AG04450 (cell line): Measurements from ENCODE around the gene DCAF6. TPM values are rescaled to one million over a fixed set of nuclear protein-coding genes. Genes with fewer than 3 reads are reported as not detected.
A peak's percentile ranks its signal among the peaks of the same experiment; 100 is the strongest.

ENCODE experiments used
- CTCF ChIA-PET: fragments of 300-600, 350-600 bp; formaldehyde crosslinking; extraction: SDS; loops from one replicate; lab custom pipeline; 2022; ENCODE audit warnings: antibody characterized with exemption, inconsistent platforms; lab: Charles Lee
- POLR2A ChIA-PET: fragments of 350-600 bp; formaldehyde crosslinking; extraction: SDS; loops from one replicate; lab custom pipeline; 2021; ENCODE audit warnings: antibody characterized with exemption, inconsistent platforms; lab: Yijun Ruan, JAX
- DNase-seq: peaks from one replicate; pipeline ENCODE4 v3.0.0-alpha.2; 2011; ENCODE audit warnings: low read depth, low spot score
- H3K27ac ChIP-seq: one replicate; pipeline ENCODE4 v1.5.1; 2012; ENCODE audit warnings: low read depth, low read length, control low read depth
- H3K27me3 ChIP-seq: one replicate; pipeline ENCODE4 v1.6.0; 2012; ENCODE audit warnings: low read length; ENCODE audit not compliant: control insufficient read depth, insufficient read depth
- H3K4me3 ChIP-seq: 2 replicates; pipeline ENCODE4 v1.5.1; 2011; ENCODE audit warnings: mild to moderate bottlenecking, low read depth, low read length, control low read depth
- H3K9me3 ChIP-seq: 2 replicates; pipeline ENCODE4 v1.5.1; 2012; ENCODE audit warnings: low read length; ENCODE audit not compliant: control insufficient read depth, insufficient read depth
- polyA plus RNA-seq: library from polyadenylated mRNA; depleted of rRNA; stranded (reverse); fragments of >200 nt; gene quantifications from 2 replicates; pipeline ENCODE4 v1.2.3, GENCODE V29; 2011
- TF ChIP-seq, protein P1 (sequence below): IDR thresholded peaks from 2 replicates; pipeline ENCODE4 v1.5.1; 2011; ENCODE audit warnings: low read depth, low read length, control low read depth, inconsistent platforms

The DCAF6 gene
- polyA plus RNA-seq, 1 experiment = 137 TPM

DNA sequence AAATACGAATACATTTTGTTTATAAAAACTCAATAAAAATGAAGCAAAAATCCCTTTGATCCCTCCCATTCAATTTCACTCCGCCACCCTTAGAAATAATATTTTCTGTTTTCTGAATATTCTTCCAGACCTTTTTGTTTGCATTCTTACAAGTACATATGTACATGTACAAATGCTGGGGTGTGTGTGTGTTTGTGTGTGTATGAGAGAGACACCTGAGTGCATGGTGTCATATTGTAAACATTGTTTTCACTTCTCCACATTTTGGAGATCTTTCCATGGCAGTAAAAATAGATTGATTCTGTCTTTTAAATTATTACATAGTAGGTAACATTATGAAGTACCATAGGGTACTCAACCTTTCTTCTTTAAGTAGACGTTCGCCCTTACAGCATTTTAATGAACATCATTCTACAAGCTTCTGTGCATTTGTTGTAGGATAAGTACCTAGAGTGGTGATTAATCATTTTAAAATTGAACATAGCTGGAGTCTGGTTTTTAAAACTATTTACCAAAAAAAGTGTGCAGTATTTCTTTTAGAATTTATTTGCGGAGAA lies 1.7 kb downstream of the DCAF6 start:
- ChIA-PET POLR2A (interaction anchor here (0.6 to 3.2 kb wide), 2 partner anchors 10 to 141 kb away, joined by 5 to 31 read pairs; no protein-coding TSS in a partner anchor), CTCF (interaction anchor here (1.0 to 2.3 kb wide), 3 partner anchors 33 to 223 kb away, joined by 3 to 6 read pairs (median 3); no protein-coding TSS in a partner anchor)
- Histone ChIP-seq H3K4me3 (peak overlapping the region; percentile 93), H3K27ac (no peak overlapping the region), H3K9me3 (no peaks in the 10 kb centered on the region; the same call in 1 of the 2 replicates), H3K27me3 (no peaks in the 10 kb centered on the region)
- DNase-seq = no peak
- TF ChIP-seq, protein P1, sequence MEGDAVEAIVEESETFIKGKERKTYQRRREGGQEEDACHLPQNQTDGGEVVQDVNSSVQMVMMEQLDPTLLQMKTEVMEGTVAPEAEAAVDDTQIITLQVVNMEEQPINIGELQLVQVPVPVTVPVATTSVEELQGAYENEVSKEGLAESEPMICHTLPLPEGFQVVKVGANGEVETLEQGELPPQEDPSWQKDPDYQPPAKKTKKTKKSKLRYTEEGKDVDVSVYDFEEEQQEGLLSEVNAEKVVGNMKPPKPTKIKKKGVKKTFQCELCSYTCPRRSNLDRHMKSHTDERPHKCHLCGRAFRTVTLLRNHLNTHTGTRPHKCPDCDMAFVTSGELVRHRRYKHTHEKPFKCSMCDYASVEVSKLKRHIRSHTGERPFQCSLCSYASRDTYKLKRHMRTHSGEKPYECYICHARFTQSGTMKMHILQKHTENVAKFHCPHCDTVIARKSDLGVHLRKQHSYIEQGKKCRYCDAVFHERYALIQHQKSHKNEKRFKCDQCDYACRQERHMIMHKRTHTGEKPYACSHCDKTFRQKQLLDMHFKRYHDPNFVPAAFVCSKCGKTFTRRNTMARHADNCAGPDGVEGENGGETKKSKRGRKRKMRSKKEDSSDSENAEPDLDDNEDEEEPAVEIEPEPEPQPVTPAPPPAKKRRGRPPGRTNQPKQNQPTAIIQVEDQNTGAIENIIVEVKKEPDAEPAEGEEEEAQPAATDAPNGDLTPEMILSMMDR = no peak

DNA sequence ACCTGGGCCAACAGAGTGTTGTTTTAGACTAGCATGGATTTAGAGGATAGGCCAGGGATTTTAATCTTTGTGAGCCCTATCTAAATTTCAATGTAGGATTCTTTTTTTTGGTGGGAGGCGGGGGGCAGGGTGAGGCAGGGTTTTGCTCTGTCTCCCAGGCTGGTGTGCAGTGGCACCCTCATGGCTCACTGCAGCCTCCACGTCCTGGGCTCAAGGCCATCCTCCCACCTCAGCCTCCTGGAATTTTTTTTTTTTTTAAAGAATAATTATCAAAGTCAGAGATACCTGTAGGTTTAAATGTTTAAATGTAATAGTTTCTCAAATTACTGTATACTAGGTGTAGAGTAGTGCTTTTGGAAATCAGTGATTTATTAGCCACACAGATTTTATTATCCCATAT lies 3.8 kb downstream of the DCAF6 start:
- no peaks in the 10 kb centered on the region for H3K27me3 ChIP-seq
- TF ChIP-seq, protein P1 = no peak
- POLR2A ChIA-PET = no interaction called here
- DNase-seq = no peak
- CTCF ChIA-PET = interaction anchor here (2.3 kb wide), 1 partner anchor 142 kb away, joined by 6 read pairs; no protein-coding TSS in a partner anchor
- no peak overlapping the region for H3K4me3 ChIP-seq
- H3K27ac ChIP-seq = no peak overlapping the region
- H3K9me3 ChIP-seq = peaks cover 3% of the 10 kb centered on the region; the same call in 1 of the 2 replicates

DNA sequence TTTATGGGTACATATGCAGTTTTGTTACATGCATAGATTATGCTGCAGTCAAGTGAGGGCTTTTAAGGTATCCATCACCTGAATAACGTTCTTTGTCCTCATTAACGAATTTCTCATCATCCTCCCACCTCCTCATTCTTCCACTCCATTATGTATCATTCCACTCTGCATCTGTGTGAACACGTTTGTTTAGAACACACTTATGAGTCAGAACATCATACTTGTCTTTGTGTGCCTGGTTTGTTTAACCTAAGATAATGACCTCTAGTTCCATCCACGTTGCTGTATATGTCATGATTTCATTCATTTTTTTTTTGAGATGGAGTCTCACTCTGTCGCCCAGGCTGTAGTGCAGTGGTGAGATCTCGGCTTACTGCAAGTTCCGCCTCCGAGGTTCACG lies 7.1 kb downstream of the DCAF6 start:
- TF ChIP-seq, protein P1 = no peak
- H3K9me3 ChIP-seq = peaks cover 3% of the 10 kb centered on the region; the same call in 1 of the 2 replicates
- no peak overlapping the region for H3K27ac ChIP-seq
- ChIA-PET CTCF (no interaction called here), POLR2A (no interaction called here)
- H3K4me3 ChIP-seq = no peak overlapping the region
- no peaks in the 10 kb centered on the region for H3K27me3 ChIP-seq
- no peak for DNase-seq

DNA sequence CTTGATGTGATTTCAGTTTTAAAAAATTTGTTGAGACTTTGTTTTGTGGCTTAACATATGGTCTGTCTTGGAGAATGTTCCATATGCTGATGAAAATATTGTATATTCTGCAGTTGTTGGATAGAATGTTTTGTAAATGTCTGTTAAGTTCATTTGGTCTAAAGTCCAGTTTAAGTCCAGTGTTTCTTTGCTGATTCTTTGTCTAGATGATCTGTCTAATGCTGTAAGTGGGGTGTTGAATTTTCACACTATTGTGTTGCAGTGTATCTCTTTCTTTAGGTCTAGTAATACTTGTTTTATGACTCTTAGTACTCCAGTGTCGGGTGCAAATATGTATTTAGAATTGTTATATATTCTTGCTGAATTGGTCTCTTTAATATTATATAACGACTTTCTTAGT lies 11.2 kb downstream of the DCAF6 start:
- no peaks in the 10 kb centered on the region for H3K27me3 ChIP-seq
- peaks cover 3% of the 10 kb centered on the region; the same call in 1 of the 2 replicates for H3K9me3 ChIP-seq
- CTCF ChIA-PET = no interaction called here
- H3K4me3 ChIP-seq = no peak overlapping the region
- POLR2A ChIA-PET = no interaction called here
- no peak overlapping the region for H3K27ac ChIP-seq
- TF ChIP-seq, protein P1 = no peak
- no peak for DNase-seq

DNA sequence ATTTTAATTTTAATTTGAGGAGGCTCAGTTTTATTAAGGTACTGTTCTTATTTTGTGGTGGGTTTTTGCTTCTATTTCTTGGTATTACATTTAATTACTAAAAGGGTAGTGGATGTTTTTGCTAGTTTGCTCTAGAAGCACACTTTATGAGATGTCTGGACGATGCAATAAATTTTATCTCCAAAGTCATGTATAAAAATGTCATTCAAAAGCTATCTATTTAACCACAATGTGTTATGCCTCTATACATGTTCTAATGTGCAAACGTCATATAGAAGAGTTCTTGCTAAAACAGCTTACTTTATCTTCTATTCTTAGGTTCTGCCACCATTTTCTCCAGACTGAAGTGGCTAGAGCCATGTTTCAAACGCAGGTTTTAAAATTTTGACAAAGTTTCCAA lies 13.3 kb downstream of the DCAF6 start:
- ChIA-PET CTCF (interaction anchor here (1.0 to 1.1 kb wide), 2 partner anchors 19 to 132 kb away, joined by 3 read pairs; no protein-coding TSS in a partner anchor), POLR2A (interaction anchor here (1.1 kb wide), 1 partner anchor 14 kb away, joined by 3 read pairs; the partner anchor contains the start of gene DCAF6)
- no peaks in the 10 kb centered on the region for H3K9me3 ChIP-seq
- no peak overlapping the region for H3K4me3 ChIP-seq
- no peak overlapping the region for H3K27ac ChIP-seq
- no peaks in the 10 kb centered on the region for H3K27me3 ChIP-seq
- TF ChIP-seq, protein P1 = no peak
- DNase-seq = no peak
